H54 (cell line): Measurements from ENCODE around the gene ENDOV.

Source experiments
- DNase-seq: peaks from one replicate; pipeline ENCODE4 v3.0.0; 2011; ENCODE audit warnings: low spot score, mixed read lengths; ENCODE audit not compliant: insufficient read length
- FAIRE-seq: peaks from 3 replicates; lab custom pipeline; 2011; peaks lifted over from hg19 to GRCh38; lab: Jason Lieb, UNC
- POLR2A ChIP-seq: IDR thresholded peaks from 2 replicates; pipeline ENCODE4 v1.6.1; 2011; ENCODE audit warnings: low read depth, mild to moderate bottlenecking, low read length

Gene ENDOV

GRCh38 chr17:80415626-80416137 lies 715 bp downstream of the ENDOV start:
- TF ChIP-seq POLR2A: no peak
- no peak for FAIRE-seq
- no peak for DNase-seq

- DNase-seq (no peak), FAIRE-seq (no peak)
- TF ChIP-seq POLR2A: no peak
Measured at GRCh38 chr17:80416260-80416939, 1.4 kb downstream of the ENDOV start.

GRCh38 chr17:80416940-80417293 lies 1.9 kb downstream of the ENDOV start:
- no peak for TF ChIP-seq POLR2A
- DNase-seq (no peak), FAIRE-seq (no peak)

GRCh38 chr17:80418589-80418988 lies 3.6 kb downstream of the ENDOV start:
- no peak for TF ChIP-seq POLR2A
- FAIRE-seq (no peak), DNase-seq (no peak)

GRCh38 chr17:80419255-80419654 lies 4.3 kb downstream of the ENDOV start:
- no peak for FAIRE-seq
- no peak for TF ChIP-seq POLR2A
- DNase-seq: no peak

GRCh38 chr17:80421381-80422090 lies 6.6 kb downstream of the ENDOV start:
- no peak for FAIRE-seq
- TF ChIP-seq POLR2A: no peak
- no peak for DNase-seq

GRCh38 chr17:80422276-80422675 lies 7.3 kb downstream of the ENDOV start:
- no peak for TF ChIP-seq POLR2A
- DNase-seq (no peak), FAIRE-seq (no peak)

- FAIRE-seq (no peak), DNase-seq (no peak)
- no peak for TF ChIP-seq POLR2A
Measured at GRCh38 chr17:80422981-80423380, 8.0 kb downstream of the ENDOV start.

- no peak for DNase-seq
- TF ChIP-seq POLR2A: 0 out of 2 replicates have a peak, but pooled peaks have one; percentile 3
- no peak for FAIRE-seq
Measured at GRCh38 chr17:80423536-80424225, 8.7 kb downstream of the ENDOV start.

- no peak for FAIRE-seq
- no peak for DNase-seq
- no peak for TF ChIP-seq POLR2A
Measured at GRCh38 chr17:80424261-80424660, 9.3 kb downstream of the ENDOV start.

GRCh38 chr17:80424878-80425765 lies 10.2 kb downstream of the ENDOV start:
- DNase-seq: no peak
- no peak for TF ChIP-seq POLR2A
- no peak for FAIRE-seq

- FAIRE-seq (no peak), DNase-seq (no peak)
- no peak for TF ChIP-seq POLR2A
Measured at GRCh38 chr17:80425835-80426426, 11.0 kb downstream of the ENDOV start.
